SU-DHL-6 (cell line): ENCODE data around the gene HIBCH.
"Not testable (repeated sequence)": the region's sequence is repeated elsewhere in the genome, so short reads cannot be mapped to it uniquely, and the experiment has no call there.

Experiments
- H2AFZ ChIP-seq: fragments of 200-600 bp; sonication (generic); 2 replicates; pipeline ENCODE4 v1.6.1; 2014; ENCODE audit warnings: low read depth, mild to moderate bottlenecking, moderate library complexity, mixed read lengths, antibody characterized with exemption, low read length; ENCODE audit not compliant: severe bottlenecking
- H3F3A ChIP-seq: fragments of 200-600 bp; shearing (Covaris generic); 2 replicates; pipeline ENCODE4 v1.6.0; 2016; ENCODE audit warnings: antibody characterized with exemption, mild to moderate bottlenecking; ENCODE audit not compliant: insufficient read depth
- H3K27ac ChIP-seq: fragments of 200-600 bp; sonication (generic); 2 replicates; pipeline ENCODE4 v1.5.1; 2016; ENCODE audit warnings: low read depth, mild to moderate bottlenecking, low read length, moderate library complexity, mixed read lengths
- H3K27me3 ChIP-seq: fragments of 200-600 bp; sonication (generic), shearing (Covaris generic); 2 replicates; pipeline ENCODE4 v1.6.0; 2014; ENCODE audit warnings: mild to moderate bottlenecking, low read length
- H3K36me3 ChIP-seq: fragments of 200-600 bp; sonication (generic); 2 replicates; pipeline ENCODE4 v1.6.1; 2014; ENCODE audit warnings: mild to moderate bottlenecking, low read length, mixed read lengths
- H3K4me2 ChIP-seq: fragments of 300-600, 200-600 bp; shearing (Covaris generic), sonication (generic); 2 replicates; pipeline ENCODE4 v1.6.0; 2014; ENCODE audit warnings: low read length, low read depth, mild to moderate bottlenecking; ENCODE audit not compliant: poor library complexity, severe bottlenecking
- H3K4me3 ChIP-seq: fragments of 200-600 bp; sonication (generic); 2 replicates; pipeline ENCODE4 v1.5.1; 2014; ENCODE audit warnings: antibody characterized with exemption, low read length, mild to moderate bottlenecking, mixed read lengths; ENCODE audit not compliant: insufficient read depth, poor library complexity, severe bottlenecking
- H3K79me2 ChIP-seq: fragments of 200-600 bp; sonication (generic); 2 replicates; pipeline ENCODE4 v1.6.1; 2014; ENCODE audit warnings: mild to moderate bottlenecking, low read length, moderate library complexity; ENCODE audit not compliant: insufficient read depth
- H3K9ac ChIP-seq: fragments of 200-600 bp; sonication (generic); 2 replicates; pipeline ENCODE4 v1.7.0; 2014; ENCODE audit warnings: mild to moderate bottlenecking, low read length
- H3K9me2 ChIP-seq: fragments of 200-600 bp; sonication (generic); replicated peaks from 2 replicates; pipeline ENCODE4 v1.6.1; 2014; ENCODE audit warnings: low read length; ENCODE audit not compliant: insufficient read depth
- H3K9me3 ChIP-seq: fragments of 200-600 bp; sonication (generic); 2 replicates; pipeline ENCODE4 v1.6.1; 2014; ENCODE audit warnings: low read length, mixed read lengths; ENCODE audit not compliant: insufficient read depth
- H4K20me1 ChIP-seq: fragments of 200-600 bp; sonication (generic); 2 replicates; pipeline ENCODE4 v1.6.1; 2014; ENCODE audit warnings: low read depth, mild to moderate bottlenecking, antibody characterized with exemption, low read length, moderate library complexity, mixed read lengths
- EZH2phosphoT487 ChIP-seq: fragments of 200-600 bp; sonication (generic), shearing (Covaris generic); conservative IDR thresholded peaks from 2 replicates; pipeline ENCODE4 v1.6.1; 2018; ENCODE audit warnings: mild to moderate bottlenecking, antibody characterized with exemption, low read length, moderate library complexity, mixed read lengths
- TF ChIP-seq, protein P1 (sequence below): fragments of 200-600 bp; sonication (generic); IDR thresholded peaks from one replicate; pipeline ENCODE4 v1.5.1; 2017; ENCODE audit warnings: antibody characterized with exemption, mild to moderate bottlenecking, low read length, moderate library complexity; ENCODE audit not compliant: insufficient read depth, poor library complexity, severe bottlenecking

Gene HIBCH

DNA sequence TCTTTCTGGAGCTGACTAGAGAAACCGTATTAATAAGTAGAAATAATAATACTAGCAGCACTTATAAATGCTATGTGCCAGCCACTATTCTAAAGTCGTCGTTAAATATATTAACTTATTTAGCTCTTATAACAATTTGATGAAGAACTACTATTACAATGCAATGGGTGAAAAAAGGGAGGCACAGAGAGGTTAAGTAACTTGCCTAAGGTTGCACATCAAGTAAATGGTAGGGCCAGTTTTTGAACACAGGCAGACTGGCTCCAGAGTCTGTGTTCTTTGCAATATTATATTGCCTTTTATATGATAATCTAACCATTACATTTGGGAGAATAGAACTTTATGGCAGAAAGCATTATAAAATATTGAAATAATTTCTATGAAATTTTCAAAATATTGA, 41.3 kb upstream of the HIBCH start:
- no peak overlapping the region for H3K27ac ChIP-seq
- no peak overlapping the region for H3K4me2 ChIP-seq
- no peaks in the 10 kb centered on the region for H3K9me2 ChIP-seq
- H2AFZ ChIP-seq: no peak overlapping the region
- H4K20me1 ChIP-seq: no peaks in the 10 kb centered on the region
- no peaks in the 10 kb centered on the region for H3K9me3 ChIP-seq
- H3K79me2 ChIP-seq: no peaks in the 10 kb centered on the region
- no peaks in the 10 kb centered on the region for H3F3A ChIP-seq
- H3K4me3 ChIP-seq: no peak overlapping the region
- no peaks in the 10 kb centered on the region for H3K27me3 ChIP-seq
- H3K36me3 ChIP-seq: no peaks in the 10 kb centered on the region
- TF ChIP-seq EZH2phosphoT487: no peak
- TF ChIP-seq, protein P1, sequence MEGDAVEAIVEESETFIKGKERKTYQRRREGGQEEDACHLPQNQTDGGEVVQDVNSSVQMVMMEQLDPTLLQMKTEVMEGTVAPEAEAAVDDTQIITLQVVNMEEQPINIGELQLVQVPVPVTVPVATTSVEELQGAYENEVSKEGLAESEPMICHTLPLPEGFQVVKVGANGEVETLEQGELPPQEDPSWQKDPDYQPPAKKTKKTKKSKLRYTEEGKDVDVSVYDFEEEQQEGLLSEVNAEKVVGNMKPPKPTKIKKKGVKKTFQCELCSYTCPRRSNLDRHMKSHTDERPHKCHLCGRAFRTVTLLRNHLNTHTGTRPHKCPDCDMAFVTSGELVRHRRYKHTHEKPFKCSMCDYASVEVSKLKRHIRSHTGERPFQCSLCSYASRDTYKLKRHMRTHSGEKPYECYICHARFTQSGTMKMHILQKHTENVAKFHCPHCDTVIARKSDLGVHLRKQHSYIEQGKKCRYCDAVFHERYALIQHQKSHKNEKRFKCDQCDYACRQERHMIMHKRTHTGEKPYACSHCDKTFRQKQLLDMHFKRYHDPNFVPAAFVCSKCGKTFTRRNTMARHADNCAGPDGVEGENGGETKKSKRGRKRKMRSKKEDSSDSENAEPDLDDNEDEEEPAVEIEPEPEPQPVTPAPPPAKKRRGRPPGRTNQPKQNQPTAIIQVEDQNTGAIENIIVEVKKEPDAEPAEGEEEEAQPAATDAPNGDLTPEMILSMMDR: no peak
- no peak overlapping the region for H3K9ac ChIP-seq

DNA sequence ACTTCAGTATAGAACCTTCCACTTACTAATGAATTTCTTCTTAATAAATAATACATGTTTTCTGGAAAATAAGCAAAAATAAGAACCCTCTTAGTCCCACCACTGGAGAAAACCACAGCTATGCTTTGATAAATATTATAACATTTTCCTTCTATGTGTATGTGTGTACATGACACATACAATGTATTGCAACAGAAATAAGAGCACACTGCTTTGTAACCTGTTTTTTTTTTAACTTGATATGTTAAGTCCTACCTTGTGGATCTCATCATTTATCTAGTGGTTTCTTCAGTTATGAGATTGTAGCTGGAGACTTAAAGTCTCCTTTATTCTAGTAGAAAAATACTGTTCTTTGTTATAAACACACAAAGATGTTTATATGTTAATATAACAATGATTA, 40.9 kb upstream of the HIBCH start:
- H3F3A ChIP-seq: no peaks in the 10 kb centered on the region
- H3K4me3 ChIP-seq: no peak overlapping the region
- no peaks in the 10 kb centered on the region for H4K20me1 ChIP-seq
- no peak overlapping the region for H3K4me2 ChIP-seq
- no peaks in the 10 kb centered on the region for H3K9me2 ChIP-seq
- TF ChIP-seq EZH2phosphoT487: no peak
- TF ChIP-seq, protein P1: no peak
- H2AFZ ChIP-seq: no peak overlapping the region
- H3K27ac ChIP-seq: no peak overlapping the region
- H3K79me2 ChIP-seq: no peaks in the 10 kb centered on the region
- no peaks in the 10 kb centered on the region for H3K9me3 ChIP-seq
- H3K9ac ChIP-seq: no peak overlapping the region
- H3K27me3 ChIP-seq: no peaks in the 10 kb centered on the region
- H3K36me3 ChIP-seq: no peaks in the 10 kb centered on the region

DNA sequence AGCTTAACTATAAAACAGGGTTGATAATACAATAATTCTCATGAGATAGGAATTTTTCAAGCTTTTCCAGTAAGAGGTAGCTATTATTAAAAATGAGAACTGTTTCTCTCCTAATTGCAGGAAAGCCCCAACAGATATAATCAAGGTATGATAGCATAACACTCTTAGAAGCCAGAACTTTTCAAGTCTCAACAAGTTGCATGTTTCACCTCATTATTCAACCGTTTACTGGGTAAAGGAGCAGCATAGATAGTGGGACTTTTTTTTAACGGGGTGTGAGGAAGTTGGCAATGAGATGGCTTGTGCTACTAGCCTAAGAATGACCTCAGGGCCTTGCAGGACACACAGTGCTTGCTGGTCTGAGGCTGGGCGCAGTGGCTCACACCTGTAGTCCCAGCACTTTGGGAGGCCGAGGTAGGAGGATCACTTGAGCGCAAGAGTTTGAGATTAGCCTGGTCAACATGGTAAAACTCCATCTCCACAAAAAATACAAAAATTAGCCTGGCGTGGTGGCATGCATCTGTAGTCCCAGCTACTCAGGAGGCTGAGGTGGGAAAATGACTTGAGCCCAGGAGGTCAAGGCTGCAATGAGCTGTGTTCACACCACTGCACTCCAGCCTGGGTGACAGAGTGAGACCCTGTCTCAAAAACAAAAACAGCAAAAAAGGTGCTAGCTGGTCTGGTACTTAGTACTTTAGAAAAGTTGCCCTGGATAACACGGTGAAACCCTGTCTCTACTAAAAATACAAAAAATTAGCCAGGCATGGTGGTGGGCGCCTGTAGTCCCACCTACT, 39.2 kb upstream of the HIBCH start:
- H4K20me1 ChIP-seq, H3F3A ChIP-seq, H3K9me3 ChIP-seq, H3K27ac ChIP-seq, H3K9ac ChIP-seq, H3K27me3 ChIP-seq, H3K36me3 ChIP-seq, H3K9me2 ChIP-seq, H3K4me3 ChIP-seq, H3K4me2 ChIP-seq, H2AFZ ChIP-seq, H3K79me2 ChIP-seq: not testable (repeated sequence)

DNA sequence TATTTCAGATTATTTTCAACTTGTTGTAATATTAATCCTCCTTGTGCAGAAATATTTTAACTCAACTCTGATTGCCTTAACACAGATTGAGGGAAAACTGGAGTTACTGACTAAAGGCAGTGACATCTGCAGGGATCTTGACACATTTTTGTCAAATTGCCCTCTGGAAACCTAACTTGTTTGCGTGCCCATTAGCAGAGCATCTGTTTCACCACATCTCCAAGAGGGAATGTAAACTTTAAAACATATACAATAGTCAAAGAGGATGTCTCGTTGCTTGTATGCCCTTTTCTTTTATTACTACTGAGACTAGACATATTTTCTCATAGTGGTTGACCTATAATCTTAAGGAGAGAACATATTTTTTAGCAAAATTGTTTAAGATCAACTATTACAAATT, 38.0 kb upstream of the HIBCH start:
- H3F3A ChIP-seq: no peaks in the 10 kb centered on the region
- H3K4me3 ChIP-seq: no peak overlapping the region
- TF ChIP-seq, protein P1: no peak
- TF ChIP-seq EZH2phosphoT487: no peak
- H3K9me3 ChIP-seq: no peaks in the 10 kb centered on the region
- no peaks in the 10 kb centered on the region for H3K27me3 ChIP-seq
- H3K27ac ChIP-seq: no peak overlapping the region
- no peaks in the 10 kb centered on the region for H3K79me2 ChIP-seq
- no peaks in the 10 kb centered on the region for H3K36me3 ChIP-seq
- no peaks in the 10 kb centered on the region for H3K9me2 ChIP-seq
- H3K9ac ChIP-seq: no peak overlapping the region
- no peak overlapping the region for H2AFZ ChIP-seq
- H4K20me1 ChIP-seq: no peaks in the 10 kb centered on the region
- H3K4me2 ChIP-seq: no peak overlapping the region
